GM12878 (cell line): ENCODE results near the gene ZDHHC1. TPM values are rescaled to one million over a fixed set of nuclear protein-coding genes. Genes with fewer than 3 reads are reported as not detected.

Experiments
- ATAC-seq: fragments of 200-7000 bp; cut with Tn5 transposase; 3 replicates; pipeline ENCODE4 v1.9.1; 2020; ENCODE audit warnings: mild to moderate bottlenecking, moderate library complexity
- BruUV-seq: library from RNA; stranded (reverse); fragments of 400-500 nt; replicated peaks from 2 replicates; lab custom pipeline; 2021; lab: Mats Ljungman, UMichigan
- CTCF ChIA-PET: fragments of 300-600 bp; sonication (Branson Sonifier 250); formaldehyde crosslinking; extraction: SDS; loops from one replicate; lab custom pipeline; 2021; ENCODE audit warnings: inconsistent platforms; lab: Yijun Ruan, JAX
- POLR2A ChIA-PET: fragments of 350-600 bp; formaldehyde crosslinking; extraction: SDS; loops from one replicate; lab custom pipeline; 2021; ENCODE audit warnings: inconsistent platforms; lab: Charles Lee
- RAD21 ChIA-PET: fragments of 300-600 bp; sonication (Branson Sonifier 250); formaldehyde crosslinking; loops from one replicate; lab custom pipeline; 2023; ENCODE audit warnings: antibody characterized with exemption; ENCODE audit not compliant: unreplicated experiment; lab: Charles Lee
- SMC1A ChIA-PET: fragments of 300-600 bp; sonication (Branson Sonifier 250); formaldehyde crosslinking; loops from one replicate; lab custom pipeline; 2023; ENCODE audit not compliant: unreplicated experiment, uncharacterized antibody; lab: Charles Lee
- DNase-seq: peaks from one replicate; pipeline ENCODE4 v3.0.0-alpha.2; 2011; ENCODE audit warnings: low read depth, low spot score
- FAIRE-seq: peaks from 3 replicates; lab custom pipeline; 2011; peaks lifted over from hg19 to GRCh38; lab: Jason Lieb, UNC
- H2AFZ ChIP-seq: 2 replicates; pipeline ENCODE4 v1.6.0; 2011; ENCODE audit warnings: low read depth, low read length, control low read depth; ENCODE audit not compliant: control insufficient read depth
- H3K27ac ChIP-seq: 2 replicates; pipeline ENCODE4 v1.5.1; 2011; ENCODE audit warnings: control low read depth; ENCODE audit not compliant: control insufficient read depth, insufficient read depth
- H3K27me3 ChIP-seq, 2 experiments: replicated peaks in 1 of 2; 2 replicates each; pipeline versions ENCODE4 v1.6.0 to v1.6.1; 2011; ENCODE audit warnings: low read length in 1 of 2; ENCODE audit not compliant: control insufficient read depth in 2 of 2, insufficient read depth in 2 of 2
- H3K36me3 ChIP-seq, 2 experiments: 2 replicates each; pipeline ENCODE4 v1.5.1; 2011; ENCODE audit warnings: low read length in 1 of 2; ENCODE audit not compliant: control insufficient read depth in 2 of 2, insufficient read depth in 2 of 2
- H3K4me1 ChIP-seq: 2 replicates; pipeline ENCODE4 v1.6.1; 2011; ENCODE audit warnings: mild to moderate bottlenecking, low read length, moderate library complexity, mixed read lengths; ENCODE audit not compliant: control insufficient read depth, insufficient read depth
- H3K4me2 ChIP-seq: 2 replicates; pipeline ENCODE4 v1.6.0; 2011; ENCODE audit warnings: control low read depth; ENCODE audit not compliant: control insufficient read depth, insufficient read depth
- H3K4me3 ChIP-seq: fragments of 200-600 bp; sonication (generic); 2 replicates; pipeline ENCODE4 v1.5.1; 2016
- H3K79me2 ChIP-seq: 2 replicates; pipeline ENCODE4 v1.6.0; 2011; ENCODE audit warnings: low read length; ENCODE audit not compliant: control insufficient read depth, insufficient read depth
- H3K9ac ChIP-seq: 2 replicates; pipeline ENCODE4 v1.8.0; 2011; ENCODE audit warnings: low read length, control low read depth, mixed read lengths; ENCODE audit not compliant: control insufficient read depth, insufficient read depth
- H3K9me3 ChIP-seq: replicated peaks from 3 replicates; pipeline ENCODE4 v1.5.1; 2011; ENCODE audit warnings: mild to moderate bottlenecking, low read length; ENCODE audit not compliant: control insufficient read depth, insufficient read depth
- H4K20me1 ChIP-seq: 2 replicates; pipeline ENCODE4 v1.6.0; 2011; ENCODE audit not compliant: control insufficient read depth, insufficient read depth
- CBX3 ChIP-seq: fragments of 200-600 bp; sonication (generic); IDR thresholded peaks from 2 replicates; pipeline ENCODE4 v1.6.1; 2016; ENCODE audit warnings: low read depth, borderline replicate concordance
- HDGF ChIP-seq: fragments of 450-650 bp; IDR thresholded peaks from 2 replicates; pipeline ENCODE4 v1.6.1; 2016; ENCODE audit warnings: antibody characterized with exemption
- MTA2 ChIP-seq: fragments of 450-650 bp; IDR thresholded peaks from 2 replicates; pipeline ENCODE4 v1.6.1; 2016; ENCODE audit warnings: low read depth, mild to moderate bottlenecking, moderate library complexity
- PML ChIP-seq: IDR thresholded peaks from 2 replicates; pipeline ENCODE4 v1.6.1; 2012; ENCODE audit warnings: low read length, inconsistent platforms
- RELA ChIP-seq: fragments of 450-650 bp; IDR thresholded peaks from 2 replicates; pipeline ENCODE4 v1.8.0; 2014; ENCODE audit warnings: borderline replicate concordance; ENCODE audit not compliant: partially characterized antibody
- RFX5 ChIP-seq: IDR thresholded peaks from 2 replicates; pipeline ENCODE4 v1.6.1; 2011; ENCODE audit warnings: low read depth, low read length, improper control_type of control experiment
- SKIL ChIP-seq: fragments of 450-650 bp; IDR thresholded peaks from 2 replicates; pipeline ENCODE4 v1.6.1; 2017; ENCODE audit warnings: mild to moderate bottlenecking, low read depth, inconsistent platforms; ENCODE audit not compliant: poor library complexity, severe bottlenecking
- SMAD5 ChIP-seq: IDR thresholded peaks from 2 replicates; pipeline ENCODE4 v1.6.1; 2016; ENCODE audit warnings: antibody characterized with exemption, low read depth
- WGBS: methylation state at CpG from one replicate; pipeline ENCODE4 v1.1.6; 2016; ENCODE audit warnings: low lambda C conversion rate; ENCODE audit not compliant: insufficient replicate concordance, insufficient coverage; ENCODE audit errors: missing lambda C conversion rate; 5-methylcytosine and 5-hydroxymethylcytosine counted together
- in situ Hi-C: fragments of 300-500 bp; cut with MboI; formaldehyde crosslinking; loops from 9 replicates; pipeline ENCODE4 v1.14.3; 2018; ENCODE audit warnings: mixed read lengths
- intact Hi-C: fragments of 100-400 bp; cut with micrococcal nuclease; formaldehyde crosslinking; loops from one replicate; pipeline ENCODE4 v1.14.2; 2022; ENCODE audit not compliant: unreplicated experiment
- polyA plus RNA-seq, 11 experiments: library from polyadenylated mRNA; depleted of rRNA in 4 of 11; unstranded in 6 of 11; stranded (reverse) in 5 of 11; fragments of >200 nt; fragmentation: Nextera tagmentation in 4 of 11; fragmentation: Illumina TruSeq in 1 of 11; extraction: Ambion mirVana in 4 of 11; extraction: Trizol in 1 of 11; gene quantifications; 1 replicate in 1 of 11; 2 replicates in 10 of 11; pipeline versions ENCODE4 v1.2.1 to v1.2.3, GENCODE V29; 2011 to 2016; ENCODE audit warnings: inconsistent platforms in 2 of 11, missing spikeins in 2 of 11, low read depth in 1 of 11
- total RNA-seq, 4 experiments: library from RNA; depleted of rRNA in 3 of 4; stranded (reverse); fragments of >200 nt in 3 of 4; fragmentation: Illumina TruSeq in 1 of 4; extraction: Trizol in 1 of 4; gene quantifications; 2 replicates each; pipeline versions ENCODE4 v1.2.1 to v1.2.3, GENCODE V29; 2013 to 2021

Gene ZDHHC1
- total and polyA plus RNA-seq, 10 of the 15 experiments (the other 5 are each of a cell fraction or from before 2014, with no cell fraction given) = 0.07 to 1.2 (median 0.66) TPM; not detected in 2

- Histone ChIP-seq H3K4me2 (no peak overlapping the region), H3K27ac (no peak overlapping the region), H2AFZ (no peak overlapping the region), H3K9me3 (no peaks in the 10 kb centered on the region), H3K9ac (no peak overlapping the region), H3K79me2 (no peaks in the 10 kb centered on the region), H4K20me1 (no peaks in the 10 kb centered on the region), H3K4me1 (no peaks in the 10 kb centered on the region), H3K36me3 (no peaks in the 10 kb centered on the region), H3K4me3 (no peak overlapping the region), H3K27me3 (peaks cover 6 to 17% of the 10 kb centered on the region in 2 experiments)
- TF ChIP-seq HDGF (no peak), SMAD5 (no peak), SKIL (no peak), CBX3 (no peak), PML (no peak), MTA2 (no peak), RFX5 (no peak), RELA (no peak)
- intact Hi-C loops (no loop called here), in situ Hi-C loops (no loop called here)
- RAD21 ChIA-PET = no interaction called here
- POLR2A ChIA-PET = interaction anchor here (0.6 to 0.8 kb wide), 2 partner anchors 346 to 510 kb away, joined by 3 read pairs; no protein-coding TSS in a partner anchor
- DNase-seq = no peak
- 59% methylated on average over 16 of the region's 20 CpGs for WGBS
- SMC1A ChIA-PET = interaction anchor here (0.9 kb wide), 1 partner anchor 133 kb away, joined by 3 read pairs; no protein-coding TSS in a partner anchor
- no TSS peak for BruUV-seq
- CTCF ChIA-PET = interaction anchor here (1.3 kb wide), 1 partner anchor 112 kb away, joined by 3 read pairs; no protein-coding TSS in a partner anchor
- ATAC-seq = no peak
- no peak for FAIRE-seq
Observed at GRCh38 chr16:67393788-67394154, 22.5 kb downstream of the ZDHHC1 start.
